H1 (cell line): ENCODE measurements around the gene ATG16L1. TPM values are rescaled to one million over a fixed set of nuclear protein-coding genes. Genes with fewer than 3 reads are reported as not detected.
A peak's percentile ranks its signal among the peaks of the same experiment; 100 is the strongest.

Experiments
- CTCF ChIA-PET: fragments of 300-600 bp; sonication (Branson Sonifier 250); formaldehyde crosslinking; loops from one replicate; lab custom pipeline; 2021; ENCODE audit not compliant: partially characterized antibody; lab: Charles Lee
- POLR2A ChIA-PET: fragments of 300-600 bp; sonication (Branson Sonifier 250); formaldehyde crosslinking; loops from one replicate; lab custom pipeline; 2021; ENCODE audit warnings: inconsistent platforms; ENCODE audit not compliant: partially characterized antibody; lab: Charles Lee
- DNase-seq, 2 experiments: peaks; one replicate each; pipeline versions ENCODE4 v3.0.0 to v3.0.0-alpha.2; 2010 to 2022; ENCODE audit warnings: low spot score in 2 of 2, low read depth in 1 of 2, mixed read lengths in 1 of 2
- FAIRE-seq: peaks from 2 replicates; lab custom pipeline; 2011; peaks lifted over from hg19 to GRCh38; lab: Jason Lieb, UNC
- H2AFZ ChIP-seq: 2 replicates; pipeline ENCODE4 v1.8.1; 2012; ENCODE audit warnings: low read length, inconsistent platforms
- H2AK5ac ChIP-seq: 2 replicates; pipeline ENCODE4 v1.6.1; 2013; ENCODE audit warnings: low read depth, low read length
- H2BK120ac ChIP-seq: replicated peaks from 2 replicates; pipeline ENCODE3; 2013; ENCODE audit warnings: low read depth, low read length, inconsistent platforms
- H2BK12ac ChIP-seq: 2 replicates; pipeline ENCODE4 v1.6.1; 2013; ENCODE audit warnings: low read depth, low read length
- H2BK15ac ChIP-seq: 2 replicates; pipeline ENCODE4 v1.6.1; 2013; ENCODE audit warnings: low read length
- H2BK20ac ChIP-seq: 2 replicates; pipeline ENCODE4 v1.6.1; 2013; ENCODE audit warnings: low read length
- H2BK5ac ChIP-seq: 2 replicates; pipeline ENCODE4 v1.6.1; 2013; ENCODE audit warnings: low read depth, low read length
- H3K14ac ChIP-seq: 2 replicates; pipeline ENCODE4 v1.6.1; 2013; ENCODE audit warnings: inconsistent platforms; ENCODE audit not compliant: insufficient read length
- H3K18ac ChIP-seq: 2 replicates; pipeline ENCODE4 v1.6.1; 2013; ENCODE audit warnings: low read length; ENCODE audit errors: extremely low read depth
- H3K23ac ChIP-seq: 2 replicates; pipeline ENCODE4 v1.6.1; 2013; ENCODE audit warnings: inconsistent platforms; ENCODE audit not compliant: insufficient read length
- H3K23me2 ChIP-seq: 2 replicates; pipeline ENCODE4 v1.6.1; 2013; ENCODE audit warnings: low read depth, low read length
- H3K27ac ChIP-seq: 2 replicates; pipeline ENCODE4 v1.6.1; 2011; ENCODE audit warnings: low read depth, low read length, inconsistent platforms
- H3K27me3 ChIP-seq, 4 experiments: replicated peaks in 1 of 4; 1 replicate in 1 of 4; 2 replicates in 3 of 4; pipeline versions ENCODE4 v1.6.1 to v1.8.1; 2011 to 2013; ENCODE audit warnings: low read length in 3 of 4, mild to moderate bottlenecking in 3 of 4, inconsistent platforms in 2 of 4, mixed read lengths in 2 of 4, moderate library complexity in 1 of 4; ENCODE audit not compliant: control insufficient read depth in 3 of 4, insufficient read depth in 3 of 4; ENCODE audit errors: extremely low read depth in 1 of 4
- H3K36me3 ChIP-seq, 4 experiments: 2 replicates each; pipeline versions ENCODE4 v1.6.1 to v1.8.1; 2011 to 2013; ENCODE audit warnings: mild to moderate bottlenecking in 4 of 4, low read length in 3 of 4, moderate library complexity in 2 of 4, control low read depth in 1 of 4, inconsistent platforms in 1 of 4; ENCODE audit not compliant: insufficient read depth in 4 of 4, control insufficient read depth in 2 of 4
- H3K4ac ChIP-seq: replicated peaks from 2 replicates; pipeline ENCODE3; 2013; ENCODE audit warnings: low read length, low read depth, mixed read lengths, inconsistent platforms; ENCODE audit not compliant: insufficient read length
- H3K4me1 ChIP-seq, 4 experiments: replicated peaks in 1 of 4; 1 replicate in 1 of 4; 2 replicates in 3 of 4; pipeline versions ENCODE4 v1.6.1 to v1.8.1; 2011 to 2013; ENCODE audit warnings: low read length in 3 of 4, inconsistent platforms in 2 of 4, mixed read lengths in 1 of 4; ENCODE audit not compliant: insufficient read depth in 4 of 4, control insufficient read depth in 3 of 4
- H3K4me2 ChIP-seq, 2 experiments: 2 replicates each; pipeline versions ENCODE4 v1.6.1 to v1.8.1; 2011 to 2013; ENCODE audit warnings: low read depth in 2 of 2, low read length in 2 of 2, control low read depth in 1 of 2, inconsistent platforms in 1 of 2, mild to moderate bottlenecking in 1 of 2; ENCODE audit not compliant: insufficient read depth in 1 of 2
- H3K4me3 ChIP-seq, 4 experiments: fragments of 200-600, 300-600 bp in 1 of 4; sonication (generic), shearing (Covaris generic), sonication (Bioruptor Twin) in 1 of 4; 2 replicates each; pipeline versions ENCODE4 v1.5.1 to v1.8.1; 2011 to 2016; ENCODE audit warnings: low read length in 4 of 4, low read depth in 3 of 4, control low read depth in 2 of 4, inconsistent platforms in 2 of 4, mild to moderate bottlenecking in 2 of 4, mixed read lengths in 1 of 4, moderate library complexity in 1 of 4; ENCODE audit not compliant: insufficient read depth in 2 of 4; ENCODE audit errors: extremely low read depth in 1 of 4
- H3K56ac ChIP-seq: replicated peaks from 2 replicates; pipeline ENCODE3; 2013; ENCODE audit warnings: low read depth, mild to moderate bottlenecking, mixed read lengths, low read length, inconsistent platforms; ENCODE audit not compliant: insufficient read length
- H3K79me1 ChIP-seq: 2 replicates; pipeline ENCODE4 v1.6.1; 2013; ENCODE audit warnings: low read depth, low read length, control low read depth
- H3K79me2 ChIP-seq, 2 experiments: 2 replicates each; pipeline versions ENCODE4 v1.6.1 to v1.8.1; 2012 to 2013; ENCODE audit warnings: low read length in 2 of 2, mild to moderate bottlenecking in 2 of 2, inconsistent platforms in 1 of 2; ENCODE audit not compliant: insufficient read depth in 2 of 2, control insufficient read depth in 1 of 2
- H3K9ac ChIP-seq, 4 experiments: replicated peaks in 1 of 4; 1 replicate in 1 of 4; 2 replicates in 3 of 4; pipeline versions ENCODE4 v1.6.1 to v1.8.1; 2011 to 2013; ENCODE audit warnings: low read depth in 3 of 4, low read length in 3 of 4, control low read depth in 2 of 4, mild to moderate bottlenecking in 2 of 4, moderate library complexity in 2 of 4, inconsistent platforms in 1 of 4; ENCODE audit errors: extremely low read depth in 1 of 4
- H3K9me3 ChIP-seq, 2 experiments: 2 replicates each; pipeline versions ENCODE4 v1.6.1 to v1.8.1; 2012 to 2013; ENCODE audit warnings: mild to moderate bottlenecking in 2 of 2, moderate library complexity in 2 of 2, control low read depth in 1 of 2, inconsistent platforms in 1 of 2, low read depth in 1 of 2, low read length in 1 of 2, mixed read lengths in 1 of 2; ENCODE audit not compliant: insufficient read depth in 2 of 2
- H4K20me1 ChIP-seq, 2 experiments: replicated peaks in 1 of 2; 2 replicates each; pipeline versions ENCODE3 to v1.8.1; 2011 to 2013; ENCODE audit warnings: inconsistent platforms in 2 of 2, low read length in 2 of 2, mild to moderate bottlenecking in 1 of 2; ENCODE audit not compliant: insufficient read depth in 2 of 2, control insufficient read depth in 1 of 2
- H4K5ac ChIP-seq: 2 replicates; pipeline ENCODE4 v1.6.1; 2013; ENCODE audit warnings: low read length, low read depth, mixed read lengths, inconsistent platforms; ENCODE audit not compliant: insufficient read length
- H4K8ac ChIP-seq: 2 replicates; pipeline ENCODE4 v1.8.0; 2013; ENCODE audit warnings: mild to moderate bottlenecking, moderate library complexity, low read length, inconsistent platforms; ENCODE audit not compliant: insufficient read depth; ENCODE audit errors: extremely low read depth
- H4K91ac ChIP-seq: replicated peaks from 2 replicates; pipeline ENCODE3; 2013; ENCODE audit warnings: low read length, mixed read lengths, inconsistent platforms; ENCODE audit not compliant: insufficient read length
- PHF8 ChIP-seq: fragments of 200-600 bp; sonication (generic); conservative IDR thresholded peaks from 2 replicates; pipeline ENCODE4 v1.7.1; 2012; ENCODE audit warnings: low read depth, mild to moderate bottlenecking, inconsistent platforms, low read length, moderate library complexity
- SIN3A ChIP-seq, 2 experiments: IDR thresholded peaks in 1 of 2; conservative IDR thresholded peaks in 1 of 2; 2 replicates each; pipeline ENCODE4 v1.6.1; 2011 to 2012; ENCODE audit warnings: low read length in 2 of 2, improper control_type of control experiment in 1 of 2, low read depth in 1 of 2, mild to moderate bottlenecking in 1 of 2
- SIRT6 ChIP-seq: IDR thresholded peaks from one replicate; pipeline ENCODE4 v1.7.1; 2012; ENCODE audit warnings: low read length, inconsistent platforms
- SP4 ChIP-seq: IDR thresholded peaks from 2 replicates; pipeline ENCODE4 v1.6.1; 2012; ENCODE audit warnings: low read length, inconsistent platforms
- SRF ChIP-seq: IDR thresholded peaks from 2 replicates; pipeline ENCODE4 v1.6.1; 2011; ENCODE audit warnings: mild to moderate bottlenecking, low read depth, low read length, moderate library complexity
- TEAD4 ChIP-seq: IDR thresholded peaks from 2 replicates; pipeline ENCODE4 v1.6.1; 2012; ENCODE audit warnings: low read depth, low read length, inconsistent platforms, mixed read lengths
- WGBS, 2 experiments: shearing (Covaris generic) in 1 of 2; methylation state at CpG; one replicate each; pipeline versions ENCODE4 v1.1.6 to v1.1.7; 2013 to 2015; ENCODE audit warnings: low lambda C conversion rate in 2 of 2, mixed read lengths in 2 of 2, inconsistent platforms in 1 of 2, low coverage in 1 of 2, missing lambda C conversion rate in 1 of 2; ENCODE audit not compliant: insufficient replicate concordance in 2 of 2, insufficient coverage in 1 of 2, insufficient read length in 1 of 2; ENCODE audit errors: extremely low coverage in 1 of 2, missing lambda C conversion rate in 1 of 2; 5-methylcytosine and 5-hydroxymethylcytosine counted together
- polyA plus RNA-seq, 7 experiments: library from polyadenylated mRNA; depleted of rRNA in 3 of 7; stranded (reverse) in 5 of 7; unstranded in 2 of 7; fragments of >200 nt in 5 of 7; fragments of 200-250 nt in 2 of 7; gene quantifications; 1 replicate in 5 of 7; 2 replicates in 1 of 7; 4 replicates in 1 of 7; pipeline versions ENCODE4 v1.2.1 to v1.2.3, GENCODE V29; 2011 to 2013; ENCODE audit warnings: missing spikeins in 2 of 7, mixed read lengths in 2 of 7
- total RNA-seq: library from RNA; stranded (reverse); fragmentation: NEBNext Ultra II Directional; extraction: Animal tissue kit (Norgen Biotek cat#: 25700); gene quantifications from 2 replicates; pipeline ENCODE4 v1.2.1, GENCODE V29; 2021
- TF ChIP-seq, protein P1 (sequence below), 3 experiments: IDR thresholded peaks; 1 replicate in 2 of 3; 2 replicates in 1 of 3; pipeline versions ENCODE4 v1.5.1 to v1.6.1; 2011; ENCODE audit warnings: low read length in 3 of 3, mild to moderate bottlenecking in 3 of 3, inconsistent platforms in 2 of 3, low read depth in 1 of 3, moderate library complexity in 1 of 3; ENCODE audit not compliant: insufficient read depth in 1 of 3; ENCODE audit errors: control extremely low read depth in 1 of 3

Gene ATG16L1
- total and polyA plus RNA-seq, 2 of the 8 experiments (the other 6 are each of a cell fraction or from before 2014, with no cell fraction given), result 18.3 to 31.0 TPM

DNA sequence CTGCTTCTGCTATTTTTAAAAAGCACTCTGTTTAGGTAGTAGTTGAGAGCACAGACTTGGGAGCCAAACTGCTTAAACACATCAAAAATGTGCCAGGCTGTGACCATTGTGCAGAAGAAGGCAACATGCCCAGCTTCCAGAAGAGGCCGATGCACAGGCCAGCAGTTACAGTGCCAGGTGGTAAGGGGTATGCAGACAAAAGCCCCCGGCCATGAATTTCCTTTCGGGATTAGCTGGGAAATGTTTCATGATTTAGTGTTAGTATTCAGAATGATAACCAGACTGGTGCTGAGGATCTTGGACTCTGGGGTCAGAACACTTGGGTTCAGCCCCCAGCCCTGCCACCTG lies 40.0 kb upstream of the ATG16L1 start:
- H2AFZ ChIP-seq, result no peak overlapping the region
- no peak overlapping the region for H4K5ac ChIP-seq
- 93% methylated on average over 3 of the region's 3 CpGs; no CpG with 5 or more reads in 1 of the 2 experiments for WGBS, 2 experiments

More for the DNA sequence above, 40.0 kb upstream of the ATG16L1 start:
- 0 out of 2 replicates have a peak overlapping the region, but pooled peaks have one; percentile 31 for H2BK15ac ChIP-seq
- no peak overlapping the region for H2BK12ac ChIP-seq
- no peak for DNase-seq
- H3K14ac ChIP-seq, result no peak overlapping the region
- no peak overlapping the region for H3K27ac ChIP-seq
- H3K23me2 ChIP-seq, result no peaks in the 10 kb centered on the region
- no peak overlapping the region for H2BK120ac ChIP-seq
- H2AK5ac ChIP-seq, result no peak overlapping the region
- no peaks in the 10 kb centered on the region for H4K20me1 ChIP-seq
- no peak for TF ChIP-seq TEAD4
- TF ChIP-seq SP4, result no peak
- no peak for TF ChIP-seq SRF
- TF ChIP-seq PHF8, result no peak
- TF ChIP-seq SIN3A (conservative IDR thresholded peaks at IDR 0.05 in 1 of 2, IDR thresholded peaks at IDR 0.05 in 1 of 2; ENCODE audit: low read depth in 1 of 2, low read length in 2 of 2), result no peak
- TF ChIP-seq SIRT6, result no peak
- TF ChIP-seq, protein P1, sequence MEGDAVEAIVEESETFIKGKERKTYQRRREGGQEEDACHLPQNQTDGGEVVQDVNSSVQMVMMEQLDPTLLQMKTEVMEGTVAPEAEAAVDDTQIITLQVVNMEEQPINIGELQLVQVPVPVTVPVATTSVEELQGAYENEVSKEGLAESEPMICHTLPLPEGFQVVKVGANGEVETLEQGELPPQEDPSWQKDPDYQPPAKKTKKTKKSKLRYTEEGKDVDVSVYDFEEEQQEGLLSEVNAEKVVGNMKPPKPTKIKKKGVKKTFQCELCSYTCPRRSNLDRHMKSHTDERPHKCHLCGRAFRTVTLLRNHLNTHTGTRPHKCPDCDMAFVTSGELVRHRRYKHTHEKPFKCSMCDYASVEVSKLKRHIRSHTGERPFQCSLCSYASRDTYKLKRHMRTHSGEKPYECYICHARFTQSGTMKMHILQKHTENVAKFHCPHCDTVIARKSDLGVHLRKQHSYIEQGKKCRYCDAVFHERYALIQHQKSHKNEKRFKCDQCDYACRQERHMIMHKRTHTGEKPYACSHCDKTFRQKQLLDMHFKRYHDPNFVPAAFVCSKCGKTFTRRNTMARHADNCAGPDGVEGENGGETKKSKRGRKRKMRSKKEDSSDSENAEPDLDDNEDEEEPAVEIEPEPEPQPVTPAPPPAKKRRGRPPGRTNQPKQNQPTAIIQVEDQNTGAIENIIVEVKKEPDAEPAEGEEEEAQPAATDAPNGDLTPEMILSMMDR (IDR thresholded peaks at IDR 0.05; ENCODE audit: control extremely low read depth in 1 of 3, insufficient read depth in 1 of 3, low read depth in 1 of 3, low read length in 3 of 3), result no peak
- ChIA-PET CTCF (no interaction called here), POLR2A (no interaction called here)
- H3K9me3 ChIP-seq, result no peaks in the 10 kb centered on the region
- H2BK5ac ChIP-seq, result no peak overlapping the region
- H3K18ac ChIP-seq, result no peak overlapping the region
- no peak overlapping the region for H3K4me3 ChIP-seq
- no peaks in the 10 kb centered on the region for H3K79me2 ChIP-seq
- H4K8ac ChIP-seq, result no peak overlapping the region
- H3K4me2 ChIP-seq, result no peak overlapping the region
- no peak overlapping the region for H2BK20ac ChIP-seq
- H3K23ac ChIP-seq, result no peak overlapping the region
- no peak overlapping the region for H3K4ac ChIP-seq
- no peaks in the 10 kb centered on the region for H3K36me3 ChIP-seq
- H3K79me1 ChIP-seq, result no peaks in the 10 kb centered on the region
- H3K56ac ChIP-seq, result no peak overlapping the region
- H3K4me1 ChIP-seq, result peaks cover 6 to 18% (median 16%) of the 10 kb centered on the region in 4 experiments
- no peak for FAIRE-seq
- H3K9ac ChIP-seq, result no peak overlapping the region
- H3K27me3 ChIP-seq, result no peaks in the 10 kb centered on the region
- H4K91ac ChIP-seq, result no peak overlapping the region
